Activated naive CD4-positive, alpha-beta T cell treated with anti-CD3 and anti-CD28 coated beads, Interleukin-2, amount 10 ng/mL, durations not matched to agents 7 days and 5 days (primary cell): ENCODE data around the gene TCEAL3.
"Not testable (repeated sequence)": the region's sequence is repeated elsewhere in the genome, so short reads cannot be mapped to it uniquely, and the experiment has no call there.

Source experiments
- CTCF ChIA-PET: fragments of 350-600 bp; sonication (Branson Sonifier 250); formaldehyde crosslinking; loops from one replicate; lab custom pipeline; 2021; ENCODE audit warnings: antibody characterized with exemption; lab: Charles Lee
- DNase-seq: peaks from one replicate; pipeline ENCODE4 v3.0.0-alpha.2; 2020
- H3K27ac Mint-ChIP-seq: one replicate; pipeline ENCODE4 v1.8.0; 2021; ENCODE audit warnings: mild to moderate bottlenecking, moderate library complexity, mixed read lengths
- H3K27me3 Mint-ChIP-seq: one replicate; pipeline ENCODE4 v1.8.0; 2021; ENCODE audit warnings: mild to moderate bottlenecking, mixed read lengths
- H3K36me3 Mint-ChIP-seq: one replicate; pipeline ENCODE4 v1.8.0; 2021; ENCODE audit warnings: mixed read lengths
- H3K4me1 Mint-ChIP-seq: one replicate; pipeline ENCODE4 v1.8.0; 2021; ENCODE audit warnings: mixed read lengths
- H3K4me3 Mint-ChIP-seq: one replicate; pipeline ENCODE4 v1.8.0; 2021; ENCODE audit warnings: mild to moderate bottlenecking, moderate library complexity, mixed read lengths
- H3K9me3 Mint-ChIP-seq: one replicate; pipeline ENCODE4 v1.8.0; 2021; ENCODE audit warnings: mixed read lengths

The TCEAL3 gene

DNA sequence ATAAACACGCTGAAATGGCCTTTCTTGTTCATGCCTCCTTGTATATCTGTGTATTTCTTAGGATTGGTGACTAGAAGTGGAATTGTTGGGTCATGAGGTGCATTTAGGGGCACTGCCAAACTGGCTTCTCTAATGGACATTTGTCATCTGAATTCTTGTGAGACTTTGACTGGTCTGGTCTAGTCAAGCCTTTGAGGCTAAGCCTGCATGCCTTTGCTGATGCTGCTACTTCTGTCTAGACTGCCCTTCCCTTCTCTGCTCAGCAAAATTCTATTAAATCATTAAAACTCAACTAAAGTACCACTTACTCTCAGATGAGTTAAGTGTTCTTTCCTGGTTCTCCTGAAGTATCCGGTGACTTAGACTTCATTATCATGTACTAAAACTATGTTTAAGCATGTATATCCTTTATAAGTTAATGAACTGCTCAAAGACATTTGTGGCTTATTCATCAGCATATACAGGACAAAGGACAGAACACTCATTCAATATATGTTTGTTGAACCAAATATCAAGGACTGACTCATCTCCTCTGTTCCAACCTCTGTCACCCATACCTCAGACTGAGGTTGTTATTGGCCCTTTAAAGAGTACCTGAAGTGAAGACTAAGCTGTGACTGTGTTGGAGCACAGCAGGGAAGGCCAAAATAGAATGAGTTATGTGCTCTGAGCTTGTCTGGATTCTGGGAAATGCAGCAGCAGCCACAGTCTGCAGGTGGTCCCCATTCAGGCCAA, 30.0 kb downstream of the TCEAL3 start:
- H3K4me1 Mint-ChIP-seq: no peaks in the 10 kb centered on the region
- no peaks in the 10 kb centered on the region for H3K27me3 Mint-ChIP-seq
- no peak overlapping the region for H3K27ac Mint-ChIP-seq
- DNase-seq: no peak
- H3K9me3 Mint-ChIP-seq: no peaks in the 10 kb centered on the region
- H3K36me3 Mint-ChIP-seq: no peaks in the 10 kb centered on the region
- H3K4me3 Mint-ChIP-seq: no peak overlapping the region
- CTCF ChIA-PET: no interaction called here

DNA sequence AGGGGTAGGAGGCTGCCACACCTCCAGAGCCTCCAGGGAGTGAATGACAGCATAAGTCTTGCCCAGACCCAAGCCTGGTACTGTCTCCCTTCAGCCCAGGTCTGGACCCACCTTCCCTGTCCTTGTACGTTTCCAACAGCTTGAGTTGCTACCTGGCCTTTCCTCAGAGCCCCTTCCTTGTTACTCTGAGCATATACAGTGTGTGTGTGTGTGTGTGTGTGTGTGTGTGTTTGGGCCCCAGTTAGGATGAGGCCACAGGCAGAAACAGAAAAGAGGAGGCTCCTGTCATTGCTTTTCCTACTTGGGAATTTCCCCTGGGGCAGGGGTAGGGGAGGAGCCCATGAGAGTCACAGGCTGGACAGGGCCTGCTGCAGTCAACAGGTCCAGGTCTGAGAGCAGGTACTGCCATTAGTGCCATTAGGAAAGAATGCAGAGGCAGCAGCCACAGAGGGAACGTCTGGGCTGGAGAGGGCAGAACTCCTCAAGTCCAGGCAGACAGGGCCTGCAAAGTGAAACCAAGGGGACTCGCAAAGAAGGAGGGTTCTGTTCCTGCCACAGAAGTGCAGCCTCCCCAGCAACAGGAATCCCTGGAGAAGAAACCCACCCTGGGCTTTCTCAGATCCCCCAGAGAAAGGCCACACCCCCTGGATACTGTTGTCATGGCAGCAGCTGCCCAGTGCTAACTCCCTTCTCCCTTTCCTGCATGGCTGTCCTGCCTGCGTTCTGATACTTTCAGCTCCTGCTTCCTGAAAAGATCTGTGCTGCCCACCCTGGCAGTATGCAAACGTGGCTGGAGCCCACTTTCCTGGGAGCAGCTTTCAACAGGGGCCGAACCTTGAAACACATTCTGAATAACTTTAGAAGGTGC, 30.9 kb downstream of the TCEAL3 start:
- H3K9me3 Mint-ChIP-seq, H3K36me3 Mint-ChIP-seq, H3K4me1 Mint-ChIP-seq, H3K27me3 Mint-ChIP-seq, CTCF ChIA-PET, H3K4me3 Mint-ChIP-seq, H3K27ac Mint-ChIP-seq, DNase-seq: not testable (repeated sequence)

DNA sequence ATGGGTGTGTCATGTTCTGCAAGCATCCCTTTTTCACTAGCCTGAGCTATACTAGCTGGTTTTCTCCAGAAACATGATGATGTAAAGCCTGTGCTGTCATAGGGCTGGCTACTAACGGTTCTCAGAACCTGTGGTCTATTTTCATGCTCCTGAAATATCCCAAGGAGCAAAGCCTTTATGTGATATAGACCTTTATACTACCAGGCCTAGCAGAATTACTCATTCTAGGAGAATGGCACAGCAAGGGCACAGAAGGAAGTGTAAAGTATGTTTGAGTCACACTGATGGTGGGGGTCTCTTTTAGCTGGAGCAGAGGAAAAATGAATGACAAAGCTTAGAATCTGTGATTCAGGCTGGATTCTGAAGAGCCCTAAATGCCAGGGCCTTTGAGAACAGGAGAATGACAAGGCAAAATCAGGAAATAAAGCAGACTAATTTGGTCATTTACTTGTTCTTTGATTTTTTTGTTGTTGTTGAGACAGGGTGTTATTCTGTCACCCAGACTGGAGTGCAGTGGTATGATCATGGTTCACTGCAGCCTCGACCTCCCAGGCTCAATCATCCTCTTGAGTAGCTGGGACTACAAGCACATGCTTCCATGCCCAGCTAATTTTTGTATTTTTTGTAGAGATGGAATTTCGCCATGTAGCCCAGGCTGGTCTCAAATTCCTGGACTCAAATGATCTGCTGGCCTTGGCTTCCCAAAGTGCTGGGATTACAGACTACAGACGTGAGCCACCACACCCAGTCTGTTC, 32.8 kb downstream of the TCEAL3 start:
- H3K4me3 Mint-ChIP-seq: no peak overlapping the region
- no peaks in the 10 kb centered on the region for H3K36me3 Mint-ChIP-seq
- H3K4me1 Mint-ChIP-seq: no peaks in the 10 kb centered on the region
- no peaks in the 10 kb centered on the region for H3K27me3 Mint-ChIP-seq
- CTCF ChIA-PET: no interaction called here
- no peak for DNase-seq
- no peak overlapping the region for H3K27ac Mint-ChIP-seq
- H3K9me3 Mint-ChIP-seq: no peaks in the 10 kb centered on the region

DNA sequence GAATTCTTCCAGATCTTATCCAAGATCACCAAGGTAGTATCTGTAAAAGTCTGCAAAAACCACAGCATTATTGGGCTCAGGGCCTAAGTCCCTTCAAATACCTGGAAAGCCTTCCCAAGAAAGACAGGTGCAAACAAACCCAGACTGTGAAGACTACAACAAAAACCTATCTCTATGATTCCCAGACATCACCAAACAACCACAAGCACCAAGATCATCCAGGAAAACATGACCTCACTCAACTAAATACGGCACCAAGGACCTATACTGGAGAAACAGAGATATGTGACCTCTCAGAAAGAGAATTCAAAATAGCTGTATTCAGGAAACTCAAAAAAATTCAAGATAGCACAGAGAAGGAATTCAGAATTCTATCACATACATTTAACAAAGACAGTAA, 36.4 kb downstream of the TCEAL3 start:
- Mint-ChIP-seq H3K4me1 (no peaks in the 10 kb centered on the region), H3K36me3 (no peaks in the 10 kb centered on the region), H3K4me3 (no peak overlapping the region), H3K9me3 (no peaks in the 10 kb centered on the region), H3K27me3 (no peaks in the 10 kb centered on the region), H3K27ac (no peak overlapping the region)
- no peak for DNase-seq
- CTCF ChIA-PET: no interaction called here

DNA sequence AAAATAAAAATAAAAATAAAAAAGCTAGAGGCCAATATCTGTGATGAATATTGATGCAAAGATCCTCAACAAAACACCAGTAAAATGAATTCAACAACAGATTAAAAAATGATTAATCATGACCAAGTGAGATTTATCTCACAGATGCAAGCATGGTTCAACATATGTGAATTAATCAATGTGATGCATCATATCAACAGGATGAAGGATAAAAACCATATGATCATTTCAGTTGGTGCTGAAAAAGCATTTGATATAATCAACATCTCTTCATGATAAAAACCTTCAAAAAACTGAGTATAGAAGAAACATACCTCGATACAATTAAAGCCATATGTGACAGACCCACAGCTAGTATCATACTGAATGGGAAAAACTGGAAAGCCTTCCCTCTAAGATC, 39.9 kb downstream of the TCEAL3 start:
- Mint-ChIP-seq H3K36me3 (no peaks in the 10 kb centered on the region), H3K27ac (no peak overlapping the region)
- CTCF ChIA-PET: no interaction called here

DNA sequence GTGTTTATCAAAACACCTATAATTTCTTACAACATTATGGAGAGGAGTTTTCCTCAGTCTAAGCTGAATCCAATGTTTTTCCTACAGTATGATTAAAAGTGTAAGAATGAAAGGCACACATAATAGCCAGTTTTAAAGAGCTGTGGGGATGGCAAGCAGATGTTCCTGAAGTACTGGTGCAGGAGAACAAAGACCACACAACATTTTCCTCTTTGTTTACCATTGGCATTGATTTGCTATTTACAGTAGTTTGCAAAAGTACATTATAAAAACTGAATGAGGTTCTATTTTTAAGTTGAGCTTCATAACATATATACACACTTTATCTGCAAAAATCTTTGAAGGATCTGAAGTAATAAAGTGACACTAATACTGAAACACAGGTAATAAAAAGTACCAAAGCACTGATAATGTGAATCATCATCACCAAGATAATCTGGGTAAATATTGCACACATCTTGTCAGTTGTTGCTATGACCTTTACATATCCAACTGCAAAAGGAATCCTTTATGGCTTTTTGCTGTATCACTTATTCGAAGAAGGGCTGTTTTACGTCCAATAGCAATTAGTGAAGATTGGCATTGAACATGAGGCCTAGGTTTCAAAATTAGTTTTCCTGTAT, 43.5 kb downstream of the TCEAL3 start:
- peaks cover 3% of the 10 kb centered on the region for H3K4me1 Mint-ChIP-seq
- CTCF ChIA-PET: no interaction called here
- no peak overlapping the region for H3K4me3 Mint-ChIP-seq
- H3K9me3 Mint-ChIP-seq: no peaks in the 10 kb centered on the region
- H3K27ac Mint-ChIP-seq: no peak overlapping the region
- DNase-seq: no peak
- H3K27me3 Mint-ChIP-seq: no peaks in the 10 kb centered on the region
- no peaks in the 10 kb centered on the region for H3K36me3 Mint-ChIP-seq

More for the DNA sequence above, 39.9 kb downstream of the TCEAL3 start:
- no peak for DNase-seq
- Mint-ChIP-seq H3K27me3 (no peaks in the 10 kb centered on the region), H3K4me1 (no peaks in the 10 kb centered on the region), H3K4me3 (no peak overlapping the region), H3K9me3 (no peaks in the 10 kb centered on the region)

DNA sequence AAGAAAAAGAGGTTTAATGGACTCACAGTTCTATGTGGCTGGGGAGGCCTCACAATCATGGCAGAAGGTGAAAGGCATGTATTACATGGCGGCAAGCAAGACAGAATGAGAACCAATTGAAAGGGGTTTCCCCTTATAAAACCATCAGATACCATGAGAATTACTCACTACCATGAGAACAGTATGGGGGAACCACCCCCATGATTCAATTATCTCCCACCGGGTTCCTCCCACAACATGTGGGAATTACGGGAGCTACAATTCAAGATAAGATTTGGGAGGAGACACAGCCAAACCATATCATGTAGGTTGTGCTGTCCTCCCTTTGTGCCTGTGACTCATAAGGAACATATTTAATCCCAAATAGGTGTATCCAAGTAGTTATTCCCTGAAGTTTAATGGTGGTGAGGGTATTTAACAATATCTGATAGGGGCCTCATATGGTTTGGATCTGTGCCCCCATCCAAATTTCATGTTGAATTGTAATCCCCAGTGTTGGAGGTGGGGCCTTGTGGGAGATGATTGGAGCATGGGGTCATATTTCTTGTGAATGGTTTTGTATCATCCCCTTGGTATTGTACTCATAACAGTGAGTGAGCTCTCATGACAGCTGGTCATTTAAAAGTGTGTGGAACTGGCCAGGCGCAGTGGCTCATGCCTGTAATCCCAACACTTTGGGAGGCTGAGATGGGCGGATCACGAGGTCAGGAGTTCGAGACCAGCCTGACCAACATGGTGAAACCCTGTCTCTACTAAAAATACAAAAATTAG, 47.7 kb downstream of the TCEAL3 start:
- DNase-seq, H3K27ac Mint-ChIP-seq, H3K27me3 Mint-ChIP-seq, H3K4me1 Mint-ChIP-seq, H3K36me3 Mint-ChIP-seq, CTCF ChIA-PET, H3K9me3 Mint-ChIP-seq, H3K4me3 Mint-ChIP-seq: not testable (repeated sequence)

DNA sequence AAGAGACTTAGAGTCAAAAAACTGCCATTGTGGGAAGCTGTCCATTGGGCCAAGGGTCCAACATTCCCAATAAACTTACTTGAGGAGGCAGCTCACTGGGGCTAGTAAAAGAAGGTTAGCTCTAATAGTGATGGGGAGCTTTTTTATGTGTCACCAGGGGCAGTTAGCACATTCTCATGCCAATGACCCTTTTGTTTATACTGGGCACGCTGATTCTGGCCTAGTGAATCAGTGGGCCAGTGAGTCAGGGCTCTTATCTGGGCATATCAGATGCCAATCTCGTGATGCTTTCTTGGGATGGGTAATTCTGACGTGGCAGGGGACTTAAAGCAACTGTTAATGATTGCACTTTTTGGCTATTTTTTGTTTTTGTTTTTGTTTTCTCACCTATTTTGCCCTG, 48.9 kb downstream of the TCEAL3 start:
- CTCF ChIA-PET: no interaction called here
- Mint-ChIP-seq H3K36me3 (no peaks in the 10 kb centered on the region), H3K27ac (no peak overlapping the region), H3K9me3 (no peaks in the 10 kb centered on the region), H3K27me3 (no peaks in the 10 kb centered on the region), H3K4me3 (no peak overlapping the region), H3K4me1 (peaks cover 8% of the 10 kb centered on the region)
- no peak for DNase-seq

DNA sequence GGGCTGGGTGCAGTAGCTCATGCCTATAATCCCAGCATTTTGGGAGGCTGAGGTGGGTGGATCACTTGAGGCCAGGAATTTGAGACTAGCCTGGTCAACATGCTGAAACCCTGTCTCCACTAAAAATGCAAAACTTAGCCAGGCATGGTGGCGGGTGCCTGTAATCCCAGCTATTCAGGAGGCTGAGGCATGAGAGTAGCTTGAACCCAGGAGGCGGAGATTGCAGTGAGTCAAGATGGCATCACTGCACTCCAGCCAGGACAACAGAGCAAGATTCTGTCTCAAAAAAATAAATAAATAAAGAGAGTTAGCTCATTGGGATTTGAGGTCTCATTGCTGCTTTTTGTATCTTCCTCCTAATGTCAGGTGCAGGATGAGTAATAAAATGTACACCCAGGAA, 49.3 kb downstream of the TCEAL3 start:
- not testable (repeated sequence) for H3K9me3 Mint-ChIP-seq

DNA sequence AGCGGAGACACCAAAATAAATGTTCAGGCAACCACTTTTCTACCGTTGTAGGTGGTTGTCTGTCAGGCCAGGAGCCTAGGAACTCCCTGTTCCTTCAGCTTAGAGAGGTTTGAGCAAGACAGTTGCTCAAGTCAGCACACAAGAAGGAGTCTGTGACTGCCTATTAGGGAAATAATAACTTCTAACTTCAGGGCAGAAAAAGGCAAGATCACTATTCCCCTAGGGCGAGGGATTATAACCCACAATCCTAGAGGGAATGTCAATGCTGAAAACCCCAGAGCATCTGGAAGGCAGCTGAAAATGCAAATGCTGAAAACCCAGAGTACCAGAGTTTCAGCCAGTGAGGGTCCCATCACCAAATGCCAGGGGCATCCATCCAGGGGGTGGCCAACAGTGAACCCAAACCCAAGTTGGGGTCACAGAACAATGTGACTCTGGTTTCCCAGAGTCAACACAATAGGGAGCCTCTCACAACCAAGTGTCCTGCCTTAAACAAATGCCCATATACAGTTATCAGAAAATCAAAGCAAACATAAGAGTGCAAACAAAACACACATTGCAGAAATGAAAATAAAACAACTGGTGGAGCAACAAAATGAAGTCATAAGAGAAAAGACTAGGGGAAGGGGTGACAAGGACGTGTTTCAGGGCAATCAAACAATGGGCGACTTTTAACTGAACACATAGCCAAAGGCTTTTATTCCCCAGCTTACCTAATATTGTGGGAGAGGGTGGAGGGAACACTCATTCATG, 51.1 kb downstream of the TCEAL3 start:
- Mint-ChIP-seq H3K36me3 (no peaks in the 10 kb centered on the region), H3K9me3 (no peaks in the 10 kb centered on the region), H3K4me1 (peaks cover 8% of the 10 kb centered on the region), H3K27me3 (peaks cover 4% of the 10 kb centered on the region), H3K4me3 (no peak overlapping the region), H3K27ac (no peak overlapping the region)
- DNase-seq: no peak
- CTCF ChIA-PET: no interaction called here

More for the DNA sequence above, 49.3 kb downstream of the TCEAL3 start:
- H3K36me3 Mint-ChIP-seq, DNase-seq, H3K27me3 Mint-ChIP-seq, H3K27ac Mint-ChIP-seq, H3K4me3 Mint-ChIP-seq, H3K4me1 Mint-ChIP-seq, CTCF ChIA-PET: not testable (repeated sequence)

DNA sequence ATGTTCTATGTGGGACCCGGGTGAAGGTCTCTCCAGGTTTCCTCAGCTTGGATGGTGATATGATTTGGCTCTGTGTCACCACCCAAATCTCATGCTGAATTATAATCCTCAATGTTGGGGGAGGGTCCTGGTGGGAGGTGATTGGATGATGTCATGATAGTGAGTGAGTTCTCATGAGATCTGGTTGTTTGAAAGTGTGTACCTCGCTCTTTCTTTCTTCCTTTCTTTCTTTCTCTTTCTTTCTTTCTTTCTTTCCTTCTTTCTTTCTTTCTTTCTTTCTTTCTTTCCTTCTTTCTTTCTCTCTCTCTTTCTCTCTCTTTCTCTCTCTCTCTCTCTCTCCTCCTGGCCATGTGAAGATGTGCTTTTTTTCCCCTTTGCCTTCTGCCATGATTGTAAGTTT, 51.7 kb downstream of the TCEAL3 start:
- CTCF ChIA-PET, H3K4me1 Mint-ChIP-seq, H3K9me3 Mint-ChIP-seq, H3K36me3 Mint-ChIP-seq, H3K4me3 Mint-ChIP-seq, H3K27ac Mint-ChIP-seq, DNase-seq: not testable (repeated sequence)
- peaks cover 10% of the 10 kb centered on the region for H3K27me3 Mint-ChIP-seq
